GM12864 (cell line): ENCODE results near the gene SSNA1.
A peak's percentile ranks its signal among the peaks of the same experiment; 100 is the strongest.

Experiments
- DNase-seq: peaks from one replicate; pipeline ENCODE4 v3.0.0-alpha.2; 2011; ENCODE audit warnings: low read depth
- H3K4me3 ChIP-seq: 2 replicates; pipeline ENCODE4 v1.5.1; 2011; ENCODE audit warnings: mild to moderate bottlenecking, low read depth, low read length, control low read depth
- CTCF ChIP-seq: IDR thresholded peaks from 2 replicates; pipeline ENCODE4 v1.5.1; 2011; ENCODE audit warnings: low read depth, mild to moderate bottlenecking, moderate library complexity, low read length, control low read depth, inconsistent platforms; ENCODE audit errors: missing control alignments

Gene SSNA1

GRCh38 chr9:137166380-137167229 lies 21.9 kb upstream of the SSNA1 start:
- DNase-seq: no peak
- TF ChIP-seq CTCF: no peak
- no peak overlapping the region for H3K4me3 ChIP-seq

DNA sequence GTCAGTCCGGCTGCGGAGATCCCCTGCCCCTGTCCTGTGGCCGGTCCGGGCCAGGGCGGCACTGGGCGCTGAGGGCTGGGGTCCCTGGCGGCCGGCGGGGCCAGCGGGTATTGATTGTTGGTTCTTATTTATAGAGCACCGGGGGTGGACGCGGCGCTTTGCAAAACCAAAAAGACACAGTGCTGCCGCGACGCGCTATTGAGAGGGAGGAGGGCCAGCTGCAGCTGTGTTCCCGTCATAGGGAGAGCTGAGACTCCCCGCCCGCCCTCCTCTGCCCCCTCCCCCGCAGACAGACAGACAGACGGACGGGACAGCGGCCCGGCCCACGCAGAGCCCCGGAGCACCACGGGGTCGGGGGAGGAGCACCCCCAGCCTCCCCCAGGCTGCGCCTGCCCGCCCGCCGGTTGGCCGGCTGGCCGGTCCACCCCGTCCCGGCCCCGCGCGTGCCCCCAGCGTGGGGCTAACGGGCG lies 21.2 kb upstream of the SSNA1 start:
- TF ChIP-seq CTCF: no peak
- H3K4me3 ChIP-seq: no peak overlapping the region
- no peak for DNase-seq

DNA sequence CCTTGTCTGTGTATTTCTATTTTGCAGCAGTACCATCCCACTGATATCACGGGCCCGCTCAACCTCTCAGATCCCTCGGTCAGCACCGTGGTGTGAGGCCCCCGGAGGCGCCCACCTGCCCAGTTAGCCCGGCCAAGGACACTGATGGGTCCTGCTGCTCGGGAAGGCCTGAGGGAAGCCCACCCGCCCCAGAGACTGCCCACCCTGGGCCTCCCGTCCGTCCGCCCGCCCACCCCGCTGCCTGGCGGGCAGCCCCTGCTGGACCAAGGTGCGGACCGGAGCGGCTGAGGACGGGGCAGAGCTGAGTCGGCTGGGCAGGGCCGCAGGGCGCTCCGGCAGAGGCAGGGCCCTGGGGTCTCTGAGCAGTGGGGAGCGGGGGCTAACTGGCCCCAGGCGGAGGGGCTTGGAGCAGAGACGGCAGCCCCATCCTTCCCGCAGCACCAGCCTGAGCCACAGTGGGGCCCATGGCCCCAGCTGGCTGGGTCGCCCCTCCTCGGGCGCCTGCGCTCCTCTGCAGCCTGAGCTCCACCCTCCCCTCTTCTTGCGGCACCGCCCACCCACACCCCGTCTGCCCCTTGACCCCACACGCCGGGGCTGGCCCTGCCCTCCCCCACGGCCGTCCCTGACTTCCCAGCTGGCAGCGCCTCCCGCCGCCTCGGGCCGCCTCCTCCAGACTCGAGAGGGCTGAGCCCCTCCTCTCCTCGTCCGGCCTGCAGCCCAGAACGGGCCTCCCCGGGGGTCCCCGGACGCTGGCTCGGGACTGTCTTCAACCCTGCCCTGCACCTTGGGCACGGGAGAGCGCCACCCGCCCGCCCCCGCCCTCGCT lies 20.5 kb upstream of the SSNA1 start:
- TF ChIP-seq CTCF: no peak
- DNase-seq: no peak
- H3K4me3 ChIP-seq: peak overlapping the region; percentile 8; the same call in 1 of the 2 replicates

DNA sequence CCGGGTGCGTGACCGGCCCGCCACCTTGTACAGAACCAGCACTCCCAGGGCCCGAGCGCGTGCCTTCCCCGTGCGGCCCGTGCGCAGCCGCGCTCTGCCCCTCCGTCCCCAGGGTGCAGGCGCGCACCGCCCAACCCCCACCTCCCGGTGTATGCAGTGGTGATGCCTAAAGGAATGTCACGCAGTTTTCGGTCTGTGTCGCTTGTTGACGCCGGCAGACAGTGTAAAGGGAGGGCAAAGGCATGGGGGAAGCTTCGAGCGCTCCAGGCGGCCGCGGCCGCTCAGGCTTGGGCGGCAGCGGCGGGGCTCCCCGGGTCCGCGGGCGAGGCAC lies 19.9 kb upstream of the SSNA1 start:
- no peak for DNase-seq
- H3K4me3 ChIP-seq: peak overlapping the region; percentile 46
- TF ChIP-seq CTCF: no peak

GRCh38 chr9:137168904-137169856 lies 19.3 kb upstream of the SSNA1 start:
- no peak for DNase-seq
- peak overlapping the region; percentile 46 for H3K4me3 ChIP-seq
- TF ChIP-seq CTCF: no peak

- TF ChIP-seq CTCF: no peak
- no peak for DNase-seq
- peak within 1 kb of the TSS; percentile 46 for H3K4me3 ChIP-seq
These were observed 18.5 kb upstream of the SSNA1 start, which contains the start of gene LRRC26 for GRCh38 chr9:137169896-137170358. TSS of gene LRRC26 (minus strand) at chr9:137170051. CDS start at chr9:137169943, 108 bp downstream.
